Measurements from ENCODE around the gene IFNA7.
"Not testable (repeated sequence)": the region's sequence is repeated elsewhere in the genome, so short reads cannot be mapped to it uniquely, and the experiment has no call there.

Gene IFNA7

DNA sequence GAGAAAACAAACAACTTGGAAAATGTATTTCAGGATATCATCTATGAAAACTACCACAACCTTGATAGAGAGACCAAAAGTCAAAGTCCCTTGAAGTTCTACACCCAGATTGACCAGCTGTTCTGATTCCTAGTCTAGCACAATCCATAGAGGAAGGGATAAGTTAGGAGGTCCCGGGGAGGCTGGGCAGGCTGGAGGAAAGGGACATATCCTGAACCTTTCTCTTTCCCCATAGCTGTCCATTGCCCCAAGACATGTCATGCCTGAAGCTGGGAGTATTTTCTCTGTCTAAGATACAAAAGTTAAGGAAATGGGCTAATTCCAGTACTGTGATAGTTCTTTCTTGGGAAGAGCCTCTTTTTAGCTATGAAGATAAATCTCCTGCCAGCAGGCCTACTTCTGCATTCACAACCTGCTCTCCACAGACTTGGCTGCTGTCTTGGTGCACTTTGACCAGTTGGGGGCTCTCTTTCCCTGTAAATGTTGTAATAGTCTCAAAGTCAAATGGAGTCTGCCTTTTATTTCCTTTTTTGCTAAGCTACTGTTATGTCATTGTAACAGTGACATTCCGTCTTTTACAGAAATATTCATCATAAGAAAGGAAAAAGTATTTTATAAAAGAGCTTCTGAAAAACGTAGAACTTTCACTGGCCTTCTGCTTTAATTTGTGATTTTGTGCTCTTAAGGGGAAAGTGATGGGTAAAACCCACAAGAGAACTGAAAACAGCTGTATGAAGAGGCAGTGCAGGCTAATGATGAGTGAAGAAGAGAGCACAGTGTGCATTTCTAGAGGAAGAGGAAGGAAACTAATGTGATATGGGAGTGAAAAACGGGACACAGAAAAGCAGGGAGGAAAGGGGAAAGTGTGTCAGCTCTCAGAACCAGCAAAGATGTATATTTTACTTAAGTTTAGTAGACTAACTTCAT is 18.9 kb downstream of the IFNA7 start:
- not testable (repeated sequence) for DNase-seq (ENCODE audit: low read depth in 3 of 3)

DNA sequence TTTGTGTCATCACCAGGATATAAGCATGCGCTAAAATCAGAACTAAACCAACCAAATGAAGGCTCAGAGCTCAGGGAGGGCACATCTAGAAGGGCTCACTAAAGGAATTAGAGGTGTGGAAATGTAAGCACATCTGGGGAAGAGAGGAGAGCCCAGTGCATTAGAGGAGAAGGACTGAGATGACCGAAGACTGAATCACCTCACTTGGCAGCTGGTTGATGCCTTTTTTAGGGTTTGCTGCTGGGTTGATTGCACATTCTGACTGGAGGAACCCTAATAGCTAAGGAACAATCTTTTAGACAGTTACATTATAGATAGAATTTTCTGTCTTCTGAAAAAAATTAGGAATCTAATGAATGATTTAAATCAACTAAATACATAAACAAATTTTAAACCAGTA is 27.3 kb downstream of the IFNA7 start:
- no peak for DNase-seq (ENCODE audit: low read depth in 3 of 3)

DNA sequence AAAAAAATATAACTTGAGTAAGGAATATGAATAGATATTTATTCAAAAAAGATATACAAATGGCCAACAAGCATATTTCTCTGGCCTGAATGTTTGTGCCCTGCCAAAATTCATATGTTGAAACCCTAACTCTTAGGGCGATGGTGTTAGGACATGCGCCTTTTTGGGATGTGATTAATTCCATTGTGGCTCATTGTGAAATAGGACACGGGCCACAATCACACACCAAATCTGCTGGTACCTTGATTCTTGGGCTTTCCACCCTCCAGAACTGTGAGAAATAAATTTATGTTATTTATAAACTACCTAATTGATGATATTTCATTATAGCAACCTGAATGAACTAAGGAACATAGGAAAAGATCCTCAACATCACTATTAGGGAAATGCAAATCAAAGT is 29.8 kb downstream of the IFNA7 start:
- no peak for DNase-seq (ENCODE audit: low read depth in 3 of 3)

DNA sequence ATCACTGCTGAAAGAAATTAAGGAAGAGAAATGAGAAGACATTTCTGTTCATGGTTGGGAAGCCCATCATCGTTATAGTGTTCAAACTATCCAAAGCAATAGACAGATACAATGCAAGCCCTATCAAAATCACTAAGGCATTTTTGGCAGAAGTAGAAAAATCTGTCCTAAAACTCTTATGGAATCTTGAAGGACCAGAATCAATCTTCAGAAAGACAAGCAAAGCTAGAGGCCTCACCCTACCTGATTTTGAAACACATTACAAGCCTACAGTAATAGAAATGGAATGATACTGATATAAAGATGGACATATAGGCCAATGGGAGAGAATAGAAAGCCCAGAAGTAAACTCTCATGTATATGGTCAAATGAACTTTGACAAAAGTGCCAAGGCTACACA is 30.7 kb downstream of the IFNA7 start:
- DNase-seq (ENCODE audit: low read depth in 3 of 3) = no peak

DNA sequence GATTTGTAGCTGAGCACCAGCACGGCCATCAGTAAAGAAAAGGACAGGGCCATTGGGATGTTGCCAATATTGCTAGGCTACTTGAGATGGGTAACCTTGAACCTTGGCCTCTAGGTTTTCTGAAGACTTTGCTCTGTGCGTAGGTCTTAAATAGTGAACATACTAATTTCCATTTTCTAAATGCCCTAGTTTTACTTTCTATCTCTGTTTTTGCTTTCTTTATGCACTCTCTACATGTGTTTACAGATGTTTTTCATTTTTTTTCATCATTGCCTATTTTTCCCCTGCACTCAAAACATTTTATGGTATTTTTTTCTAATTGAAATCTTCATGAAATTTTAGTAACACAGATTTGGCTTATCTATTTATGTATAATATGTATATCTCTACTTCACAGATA is 35.4 kb downstream of the IFNA7 start, which contains the start of gene IFNA21:
TSS of gene IFNA21 (minus strand) at position 101 of the 400 bp plus-strand sequence. CDS start at position 53, 48 bp downstream.
- not testable (repeated sequence) for DNase-seq (ENCODE audit: low read depth in 3 of 3)

DNA sequence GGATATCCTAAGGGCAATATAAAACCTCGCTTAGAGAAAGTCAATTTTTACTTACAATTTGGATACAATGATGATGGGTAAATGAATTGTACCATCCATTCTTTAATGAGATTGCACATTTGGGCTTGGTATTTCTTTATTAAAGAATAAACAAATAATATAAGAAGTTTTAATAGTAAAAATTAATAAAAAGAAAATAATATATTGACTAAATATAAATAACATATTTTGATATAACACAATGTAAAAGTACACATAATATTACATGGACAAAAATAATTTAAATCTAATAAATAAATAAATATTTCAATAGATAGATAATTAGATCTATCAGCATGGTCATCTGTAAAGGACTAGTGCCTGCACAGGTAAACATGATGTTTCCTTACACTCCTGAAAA is 36.5 kb downstream of the IFNA7 start:
- DNase-seq (ENCODE audit: low read depth in 3 of 3) = no peak

- DNase-seq (ENCODE audit: low read depth in 3 of 3) = no peak
Measured at GRCh38 chr9:21160178-21160577, 41.8 kb downstream of the IFNA7 start.

DNA sequence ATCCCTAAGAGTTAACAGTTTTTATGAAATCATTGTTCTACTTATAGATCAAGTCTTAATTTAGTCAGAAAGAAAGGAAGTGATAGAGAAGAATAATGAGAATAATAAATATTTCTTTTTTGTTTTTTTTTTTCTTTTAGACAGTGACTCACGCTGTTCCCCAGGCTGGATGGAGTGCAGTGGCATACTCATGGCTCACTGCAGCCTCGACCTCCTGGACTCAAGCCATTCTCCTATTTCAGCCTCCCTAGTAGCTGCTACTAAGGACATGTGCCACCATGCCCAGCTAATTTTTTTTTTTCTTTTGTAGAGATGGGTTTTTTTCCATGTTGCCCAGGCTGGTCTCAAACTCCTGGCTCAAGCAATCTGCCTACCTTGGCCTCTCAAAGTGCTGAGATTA is 46.5 kb downstream of the IFNA7 start:
- no peak for DNase-seq (ENCODE audit: low read depth in 3 of 3)

DNA sequence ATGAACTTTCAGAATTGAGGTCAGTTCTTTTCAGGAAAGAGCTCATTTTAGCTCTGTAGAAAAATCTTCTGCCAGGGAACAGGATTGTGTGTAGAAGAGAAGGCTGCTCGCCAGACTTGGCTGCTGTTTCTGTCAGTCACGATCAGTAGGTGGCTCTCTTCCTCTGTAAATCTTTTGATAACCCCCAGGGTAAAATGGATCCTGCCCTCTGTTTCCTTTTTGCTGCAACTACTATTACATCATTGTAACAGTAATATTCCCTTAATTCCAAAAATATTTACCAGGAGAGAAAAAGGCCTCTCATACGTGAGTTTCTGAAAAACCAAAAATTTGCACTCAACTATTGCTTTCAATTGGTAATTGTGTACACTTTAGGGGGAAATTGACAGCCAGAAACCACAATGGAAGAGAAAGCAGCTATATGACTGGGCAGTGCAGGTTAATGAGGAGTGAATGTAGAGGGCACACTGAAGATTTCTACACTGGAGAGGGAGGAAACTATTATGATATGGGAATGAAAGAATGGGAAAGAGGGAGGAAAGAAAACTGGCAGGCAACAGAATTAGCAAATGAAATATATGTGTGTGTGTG is 47.9 kb downstream of the IFNA7 start:
- DNase-seq (ENCODE audit: low read depth in 3 of 3) = no peak

DNA sequence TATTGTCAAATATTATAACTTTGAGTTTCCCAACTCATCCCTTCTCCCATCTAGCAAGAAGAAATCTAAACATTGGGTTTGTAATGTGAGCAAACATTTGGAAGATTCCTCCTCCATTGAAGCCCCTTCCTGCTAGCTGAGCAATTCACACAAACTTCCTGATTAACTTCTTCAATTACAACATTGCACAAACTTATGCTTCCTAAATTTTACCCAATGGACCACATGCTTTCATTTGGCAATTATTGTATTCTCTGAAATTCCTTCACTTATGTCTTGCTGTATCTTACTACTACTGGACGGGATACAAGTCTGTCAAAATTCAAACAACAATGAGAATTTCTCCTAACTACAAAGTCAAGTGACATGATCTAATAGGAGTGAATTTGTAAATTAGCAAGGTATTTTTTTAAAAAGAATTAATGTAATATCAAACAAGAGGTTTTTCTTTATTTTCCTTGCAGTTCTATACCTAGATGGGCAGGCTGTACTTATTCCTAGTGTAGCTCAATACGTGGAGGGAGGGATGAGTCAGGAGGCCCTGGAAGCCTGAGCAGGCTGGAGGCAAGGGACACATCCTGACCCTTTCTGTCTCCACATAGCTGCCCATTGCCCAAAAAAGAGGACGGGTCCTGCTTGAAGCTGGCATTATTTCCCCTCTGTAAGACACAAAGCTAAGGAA is 48.5 kb downstream of the IFNA7 start:
- DNase-seq (ENCODE audit: low read depth in 3 of 3) = no peak

Data from stimulated activated CD4-positive, alpha-beta T cell treated with anti-CD3 and anti-CD28 coated beads, TNF-alpha, amount 100 ng/mL, for 48 hours (primary cell).